Heart left ventricle (tissue), 16 donors: Measurements from ENCODE around the gene LCLAT1. TPM values are rescaled to one million over a fixed set of nuclear protein-coding genes. Genes with fewer than 3 reads are reported as not detected.
A peak's percentile ranks its signal among the peaks of the same experiment; 100 is the strongest.

ENCODE experiments used
- ATAC-seq, 4 donors: fragments of 200-7000 bp; cut with Tn5 transposase; one replicate each; pipeline ENCODE4 v1.9.1; 2020 to 2022; ENCODE audit warnings: moderate library complexity in 4 of 4, mild to moderate bottlenecking in 3 of 4, moderate number of reproducible peaks in 1 of 4
- DNase-seq, 5 donors: peaks; one replicate each; pipeline ENCODE4 v3.0.0-alpha.2; 2020
- H3K27ac ChIP-seq, 12 donors: fragments of 200-600 bp; sonication (generic) in 4 of 12; one replicate each; pipeline versions ENCODE4 v1.5.0 to v1.8.0; 2016 to 2022; ENCODE audit warnings: mild to moderate bottlenecking in 2 of 12
- H3K27me3 ChIP-seq, 9 donors: fragments of 200-600 bp; sonication (generic) in 2 of 9; one replicate each; pipeline versions ENCODE4 v1.5.1 to v1.8.0; 2016 to 2022; ENCODE audit warnings: mild to moderate bottlenecking in 3 of 9
- H3K36me3 ChIP-seq, 9 donors: fragments of 200-600 bp; sonication (generic) in 2 of 9; one replicate each; pipeline versions ENCODE4 v1.5.0 to v1.8.0; 2018 to 2022; ENCODE audit warnings: mild to moderate bottlenecking in 2 of 9
- H3K4me1 ChIP-seq, 12 donors: fragments of 200-600 bp; sonication (generic) in 4 of 12; one replicate each; pipeline versions ENCODE4 v1.5.0 to v1.8.0; 2016 to 2022; ENCODE audit warnings: mild to moderate bottlenecking in 3 of 12
- H3K4me3 ChIP-seq, 12 donors: fragments of 200-600 bp; sonication (generic) in 4 of 12; one replicate each; pipeline versions ENCODE4 v1.5.0 to v1.8.0; 2017 to 2022; ENCODE audit warnings: mild to moderate bottlenecking in 9 of 12, moderate library complexity in 4 of 12
- H3K9me3 ChIP-seq, 12 donors: fragments of 200-600 bp; sonication (generic) in 4 of 12; one replicate each; pipeline versions ENCODE4 v1.5.0 to v1.8.0; 2016 to 2022; ENCODE audit warnings: mild to moderate bottlenecking in 1 of 12
- CTCF ChIP-seq, 12 donors: fragments of 200-600 bp; sonication (generic) in 4 of 12; IDR thresholded peaks; one replicate each; pipeline versions ENCODE4 v1.5.0 to v1.8.0; 2018 to 2022; ENCODE audit warnings: antibody characterized with exemption in 12 of 12, mild to moderate bottlenecking in 5 of 12
- POLR2A ChIP-seq, 2 donors: fragments of 450-650 bp; IDR thresholded peaks; one replicate each; pipeline ENCODE4 v1.6.1; 2017; ENCODE audit warnings: antibody characterized with exemption in 2 of 2, mild to moderate bottlenecking in 2 of 2, moderate library complexity in 2 of 2
- WGBS, 4 donors: extraction: QIAGEN DNeasy Blood & Tissue Kit in 2 of 4; methylation state at CpG; one replicate each; pipeline versions ENCODE4 v1.1.5 to v1.1.7; 2013 to 2018; 5-methylcytosine and 5-hydroxymethylcytosine counted together
- intact Hi-C, 10 donors: fragments of 100-400 bp; cut with DNase I; formaldehyde crosslinking; loops; one replicate each; pipeline versions ENCODE4 v1.11.1 to v1.14.2; 2022
- polyA plus RNA-seq, 2 donors: library from polyadenylated mRNA; stranded (reverse); fragments of 200-250 nt; gene quantifications; one replicate each; pipeline ENCODE4 v1.2.3, GENCODE V29; 2013
- total RNA-seq, 9 donors: library from RNA; depleted of rRNA in 2 of 9; stranded (reverse); fragments of >200 nt in 2 of 9; fragmentation: NEBNext Ultra II Directional in 3 of 9; extraction: Animal tissue kit (Norgen Biotek cat#: 25700) in 3 of 9; gene quantifications; one replicate each; pipeline versions ENCODE4 v1.1.0 to v1.2.4, GENCODE V29; 2016 to 2023
- donor health status: ischemic (EF 13 %, LVEDD 7.1; RV severe dilation, severe dysfunction).
- donor health status: healthy with polysubstance abuse.
- donor health status: DM: no; HTN: yes; CAD: no.
- donor health status: DM: no; HTN: no; CAD: no.
- donor health status: ischemic (EF 25% LVEDD 6.9; RV normal size, moderate dysfunction).
- donor health status: ischemic (EF 25% LVEDD 5.7; RV mildly dilated, moderate dysfunction).
- donor health status: healthy.
- donor health status: DM: yes; HTN: yes; CAD: no.
- donor health status: ischemic (EF 35%, LVEDD 5.7; RV mildly dilated, moderate dysfunction).
- donor health status: nonischemic (EF 11% LVEDD 7.7; RV severe dilation, severe dysfunction).
- donor health status: DM: yes; HTN: yes; CAD: no.
- donor health status: PGD.
- donor health status: ischemic (EF 29% LVEDD 5.4; RV normal size, mild dysfunction).
- donor health status: nonischemic (EF 23%, LVEDD 6.1; RV moderate dilation, normal function).

Gene LCLAT1
- total and polyA plus RNA-seq, 11 donors, result 9.8 to 70.2 (median 43.8) TPM

- no peak for DNase-seq
- TF ChIP-seq CTCF (IDR thresholded peaks at IDR 0.05) (no peak), POLR2A (IDR thresholded peaks at IDR 0.05) (no peak)
- H3K36me3 ChIP-seq, result peaks cover 0 to 19% (median 0%) of the 10 kb centered on the region in 9 donors
- H3K27me3 ChIP-seq, result no peaks in the 10 kb centered on the region
- no peak for ATAC-seq
- H3K4me1 ChIP-seq, result peaks cover 0 to 21% (median 6%) of the 10 kb centered on the region in 12 donors
- WGBS, 4 donors, result 88 to 96% (median 93%) methylated on average over 2 of the region's 2 CpGs
- no peak overlapping the region for H3K4me3 ChIP-seq
- peak overlapping the region in 2 of 12 donors; percentile 3 to 7 for H3K27ac ChIP-seq
- intact Hi-C loops, result no loop called here
- H3K9me3 ChIP-seq, result peaks cover 0 to 17% (median 0%) of the 10 kb centered on the region in 12 donors
Observed at GRCh38 chr2:30527411-30527810, 80.4 kb downstream of the LCLAT1 start.

- Histone ChIP-seq H3K4me3 (no peak overlapping the region), H3K4me1 (peaks cover 0 to 21% (median 6%) of the 10 kb centered on the region in 12 donors), H3K36me3 (peaks cover 0 to 19% (median 0%) of the 10 kb centered on the region in 9 donors), H3K9me3 (peaks cover 0 to 17% (median 0%) of the 10 kb centered on the region in 12 donors), H3K27ac (peak overlapping the region in 1 of 12 donors; percentile 7), H3K27me3 (no peaks in the 10 kb centered on the region)
- no peak for TF ChIP-seq POLR2A (IDR thresholded peaks at IDR 0.05)
- intact Hi-C loops, result no loop called here
- no peak for ATAC-seq
- WGBS, 4 donors, result 82 to 93% (median 86%) methylated on average over 2 of the region's 2 CpGs
- no peak for DNase-seq
Observed at GRCh38 chr2:30527859-30528258, 80.8 kb downstream of the LCLAT1 start.

GRCh38 chr2:30530346-30530745 is 83.3 kb downstream of the LCLAT1 start:
- WGBS, 4 donors, result 86 to 93% (median 90%) methylated on average over 2 of the region's 2 CpGs
- H3K27ac ChIP-seq, result peak overlapping the region in 1 of 12 donors; percentile 6
- peaks cover 0 to 39% (median 14%) of the 10 kb centered on the region in 9 donors for H3K36me3 ChIP-seq
- H3K27me3 ChIP-seq, result no peaks in the 10 kb centered on the region
- H3K4me1 ChIP-seq, result peaks cover 0 to 16% (median 6%) of the 10 kb centered on the region in 12 donors
- H3K9me3 ChIP-seq, result peaks cover 0 to 14% (median 0%) of the 10 kb centered on the region in 12 donors
- intact Hi-C loops, result no loop called here
- TF ChIP-seq POLR2A (IDR thresholded peaks at IDR 0.05), result no peak
- TF ChIP-seq CTCF (IDR thresholded peaks at IDR 0.05), result no peak
- ATAC-seq (peak in 3 of 4 donors; percentile 18 to 80 (median 47)), DNase-seq (peak in 1 of 5 donors; percentile 11)
- H3K4me3 ChIP-seq, result no peak overlapping the region

GRCh38 chr2:30541680-30542079 is 94.6 kb downstream of the LCLAT1 start:
- intact Hi-C loops, result no loop called here
- H3K4me3 ChIP-seq, result no peak overlapping the region
- ATAC-seq (no peak), DNase-seq (no peak)
- H3K4me1 ChIP-seq, result peaks cover 0 to 25% (median 12%) of the 10 kb centered on the region in 12 donors
- H3K9me3 ChIP-seq, result peaks cover 0 to 21% (median 0%) of the 10 kb centered on the region in 12 donors
- no peaks in the 10 kb centered on the region for H3K27me3 ChIP-seq
- H3K36me3 ChIP-seq, result peaks cover 0 to 6% (median 0%) of the 10 kb centered on the region in 9 donors
- 96 to 100% (median 99%) methylated on average over 1 of the region's 1 CpG for WGBS, 4 donors
- TF ChIP-seq POLR2A (IDR thresholded peaks at IDR 0.05), result no peak
- no peak for TF ChIP-seq CTCF (IDR thresholded peaks at IDR 0.05)
- no peak overlapping the region for H3K27ac ChIP-seq

GRCh38 chr2:30545875-30546274 is 98.8 kb downstream of the LCLAT1 start:
- TF ChIP-seq CTCF (IDR thresholded peaks at IDR 0.05), result no peak
- no peak for TF ChIP-seq POLR2A (IDR thresholded peaks at IDR 0.05)
- DNase-seq (no peak), ATAC-seq (no peak)
- H3K9me3 ChIP-seq, result peaks cover 0 to 10% (median 0%) of the 10 kb centered on the region in 12 donors
- 72 to 91% (median 81%) methylated on average over 1 of the region's 1 CpG for WGBS, 4 donors
- no peak overlapping the region for H3K4me3 ChIP-seq
- H3K4me1 ChIP-seq, result peaks cover 0 to 35% (median 12%) of the 10 kb centered on the region in 12 donors
- peaks cover 0 to under 1% (median 0%) of the 10 kb centered on the region in 9 donors for H3K36me3 ChIP-seq
- intact Hi-C loops, result no loop called here
- no peaks in the 10 kb centered on the region for H3K27me3 ChIP-seq
- no peak overlapping the region for H3K27ac ChIP-seq
